Activated naive CD8-positive, alpha-beta T cell treated with anti-CD3 and anti-CD28 coated beads, Interleukin-2, amount 10 ng/mL, durations not matched to agents 7 days and 5 days (primary cell): ENCODE measurements around the gene ANKRD11. TPM values are rescaled to one million over a fixed set of nuclear protein-coding genes. Genes with fewer than 3 reads are reported as not detected.

ENCODE experiments used
- ATAC-seq: fragments of 150-1000 bp; cut with Tn5 transposase; one replicate; pipeline ENCODE4 v1.10.0; 2021; ENCODE audit warnings: low read depth, moderate library complexity
- POLR2A ChIA-PET: fragments of 350-600 bp; sonication (Branson Sonifier 250); formaldehyde crosslinking; loops from one replicate; lab custom pipeline; 2021; ENCODE audit warnings: antibody characterized with exemption; lab: Charles Lee
- DNase-seq: peaks from one replicate; pipeline ENCODE4 v3.0.0; 2021
- H3K27ac Mint-ChIP-seq: one replicate; pipeline ENCODE4 v1.8.0; 2022; ENCODE audit warnings: mild to moderate bottlenecking, mixed read lengths
- H3K27me3 Mint-ChIP-seq: one replicate; pipeline ENCODE4 v1.8.0; 2022; ENCODE audit warnings: mild to moderate bottlenecking, moderate library complexity, mixed read lengths
- H3K36me3 Mint-ChIP-seq: one replicate; pipeline ENCODE4 v1.8.0; 2021; ENCODE audit warnings: mild to moderate bottlenecking, mixed read lengths
- H3K4me1 Mint-ChIP-seq: one replicate; pipeline ENCODE4 v1.8.0; 2021; ENCODE audit warnings: mixed read lengths
- H3K4me3 Mint-ChIP-seq: one replicate; pipeline ENCODE4 v1.8.0; 2022; ENCODE audit warnings: mild to moderate bottlenecking, moderate library complexity, mixed read lengths
- H3K9me3 Mint-ChIP-seq: one replicate; pipeline ENCODE4 v1.8.0; 2021; ENCODE audit warnings: mixed read lengths
- total RNA-seq, 2 experiments: library from RNA; stranded (reverse); gene quantifications; one replicate each; pipeline ENCODE4 v1.2.3, GENCODE V29; 2021

ANKRD11 gene
- total RNA-seq, 2 experiments from 2014 or later: 213 to 217 TPM

- Mint-ChIP-seq H3K27ac (no peak overlapping the region), H3K27me3 (no peaks in the 10 kb centered on the region), H3K4me1 (no peaks in the 10 kb centered on the region), H3K36me3 (peaks cover 7% of the 10 kb centered on the region), H3K4me3 (no peak overlapping the region), H3K9me3 (no peaks in the 10 kb centered on the region)
- no peak for ATAC-seq
- DNase-seq: no peak
- POLR2A ChIA-PET: no interaction called here
Measured at GRCh38 chr16:89278441-89279240, 211.7 kb downstream of the ANKRD11 start.

GRCh38 chr16:89277641-89278341 lies 212.6 kb downstream of the ANKRD11 start:
- Mint-ChIP-seq H3K36me3 (peaks cover 13% of the 10 kb centered on the region), H3K27me3 (no peaks in the 10 kb centered on the region), H3K27ac (no peak overlapping the region), H3K4me3 (no peak overlapping the region), H3K4me1 (no peaks in the 10 kb centered on the region), H3K9me3 (no peaks in the 10 kb centered on the region)
- POLR2A ChIA-PET: no interaction called here
- ATAC-seq: no peak
- DNase-seq: no peak

GRCh38 chr16:89277049-89277448 lies 213.3 kb downstream of the ANKRD11 start:
- Mint-ChIP-seq H3K27me3 (no peaks in the 10 kb centered on the region), H3K9me3 (no peaks in the 10 kb centered on the region), H3K36me3 (peaks cover 18% of the 10 kb centered on the region), H3K27ac (no peak overlapping the region), H3K4me3 (no peak overlapping the region), H3K4me1 (no peaks in the 10 kb centered on the region)
- POLR2A ChIA-PET: no interaction called here
- no peak for DNase-seq
- ATAC-seq: no peak

GRCh38 chr16:89275837-89276720 lies 214.3 kb downstream of the ANKRD11 start:
- Mint-ChIP-seq H3K36me3 (peaks cover 18% of the 10 kb centered on the region), H3K27ac (no peak overlapping the region), H3K4me3 (no peak overlapping the region), H3K4me1 (no peaks in the 10 kb centered on the region), H3K9me3 (no peaks in the 10 kb centered on the region), H3K27me3 (no peaks in the 10 kb centered on the region)
- DNase-seq: no peak
- ATAC-seq: no peak
- POLR2A ChIA-PET: no interaction called here

DNA sequence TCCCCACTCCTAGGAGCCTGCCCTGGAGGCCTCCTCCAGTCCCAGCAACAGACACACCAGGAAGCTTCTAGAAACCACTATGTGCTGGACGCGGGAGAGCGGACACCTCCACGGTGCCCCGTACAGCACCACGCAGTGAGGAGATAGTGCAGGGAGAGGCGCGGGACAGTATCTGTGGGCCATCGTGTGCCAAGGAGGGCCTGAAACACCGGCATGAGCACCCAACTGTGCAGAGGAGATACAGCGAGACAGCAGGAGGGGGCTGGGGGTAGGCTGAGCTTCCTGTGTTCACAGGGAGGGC lies 215.1 kb downstream of the ANKRD11 start:
- Mint-ChIP-seq H3K27ac (no peak overlapping the region), H3K9me3 (no peaks in the 10 kb centered on the region), H3K27me3 (no peaks in the 10 kb centered on the region), H3K4me3 (no peak overlapping the region), H3K4me1 (no peaks in the 10 kb centered on the region), H3K36me3 (peaks cover 15% of the 10 kb centered on the region)
- ATAC-seq: no peak
- POLR2A ChIA-PET: no interaction called here
- no peak for DNase-seq

GRCh38 chr16:89274561-89275283 lies 215.6 kb downstream of the ANKRD11 start:
- POLR2A ChIA-PET: no interaction called here
- Mint-ChIP-seq H3K9me3 (no peaks in the 10 kb centered on the region), H3K27ac (no peak overlapping the region), H3K36me3 (peaks cover 15% of the 10 kb centered on the region), H3K27me3 (no peaks in the 10 kb centered on the region), H3K4me3 (no peak overlapping the region), H3K4me1 (no peaks in the 10 kb centered on the region)
- DNase-seq (no peak), ATAC-seq (no peak)

DNA sequence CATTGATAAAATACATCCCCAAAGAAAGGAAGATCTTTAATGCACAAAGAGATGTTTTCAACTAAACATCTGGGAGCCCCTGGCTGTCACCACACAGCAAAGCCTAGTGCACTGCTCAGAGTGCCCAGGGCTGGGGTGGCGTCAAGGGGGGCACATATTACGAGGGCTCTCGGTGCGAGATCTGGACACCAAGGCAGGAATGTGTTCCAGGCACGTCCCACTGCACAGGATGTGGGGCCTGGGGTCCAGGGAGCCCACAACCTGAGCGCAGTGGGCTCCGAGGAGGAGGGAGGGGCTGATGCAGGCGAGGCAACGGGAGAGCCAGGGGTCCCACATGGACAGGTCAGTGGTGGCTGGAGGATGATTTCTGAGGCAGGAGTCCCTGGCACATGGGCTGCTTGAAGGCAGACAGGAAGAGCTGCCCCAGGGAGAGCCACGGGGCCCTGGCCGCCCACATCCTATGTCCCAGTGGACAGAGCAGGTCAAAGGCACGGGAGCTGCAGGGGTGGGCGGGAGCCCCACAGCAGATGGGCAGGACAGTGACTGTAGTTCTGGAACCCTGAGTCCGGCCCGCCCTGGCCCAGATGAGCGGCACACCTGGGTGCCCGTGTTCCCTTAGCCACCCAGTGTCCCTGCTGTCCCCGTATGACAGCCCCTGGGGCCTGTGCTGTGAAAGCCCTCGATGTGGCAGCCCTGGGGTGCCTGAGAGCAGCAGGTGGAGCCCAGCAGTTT lies 216.5 kb downstream of the ANKRD11 start:
- ATAC-seq (no peak), DNase-seq (no peak)
- Mint-ChIP-seq H3K27ac (no peak overlapping the region), H3K36me3 (peaks cover 19% of the 10 kb centered on the region), H3K4me3 (no peak overlapping the region), H3K9me3 (no peaks in the 10 kb centered on the region), H3K27me3 (no peaks in the 10 kb centered on the region), H3K4me1 (no peaks in the 10 kb centered on the region)
- POLR2A ChIA-PET: no interaction called here

DNA sequence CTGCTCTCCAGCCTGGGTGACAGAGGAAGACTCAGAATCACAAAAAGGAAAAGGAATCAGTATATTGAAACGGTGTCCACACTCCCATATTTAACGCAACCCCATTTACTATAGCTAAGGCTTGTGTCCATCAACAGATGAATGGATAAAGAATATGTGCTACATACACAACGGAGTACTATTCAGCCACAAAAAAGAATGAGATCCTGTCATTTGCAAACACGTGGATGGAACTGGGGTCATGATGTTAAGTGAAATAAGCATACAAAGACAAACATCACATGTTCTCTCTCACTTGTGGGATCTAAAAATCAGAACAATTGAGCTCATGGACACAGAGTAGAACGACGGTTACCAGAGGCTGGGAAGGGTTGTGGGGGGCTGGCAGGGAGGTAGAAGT lies 217.7 kb downstream of the ANKRD11 start:
- Mint-ChIP-seq H3K36me3 (peaks cover 21% of the 10 kb centered on the region), H3K27me3 (no peaks in the 10 kb centered on the region), H3K4me1 (no peaks in the 10 kb centered on the region), H3K27ac (no peak overlapping the region), H3K9me3 (no peaks in the 10 kb centered on the region), H3K4me3 (no peak overlapping the region)
- POLR2A ChIA-PET: interaction anchor here (0.6 kb wide), 1 partner anchor 131 kb away, joined by 3 read pairs; no protein-coding TSS in a partner anchor
- ATAC-seq (no peak), DNase-seq (no peak)

DNA sequence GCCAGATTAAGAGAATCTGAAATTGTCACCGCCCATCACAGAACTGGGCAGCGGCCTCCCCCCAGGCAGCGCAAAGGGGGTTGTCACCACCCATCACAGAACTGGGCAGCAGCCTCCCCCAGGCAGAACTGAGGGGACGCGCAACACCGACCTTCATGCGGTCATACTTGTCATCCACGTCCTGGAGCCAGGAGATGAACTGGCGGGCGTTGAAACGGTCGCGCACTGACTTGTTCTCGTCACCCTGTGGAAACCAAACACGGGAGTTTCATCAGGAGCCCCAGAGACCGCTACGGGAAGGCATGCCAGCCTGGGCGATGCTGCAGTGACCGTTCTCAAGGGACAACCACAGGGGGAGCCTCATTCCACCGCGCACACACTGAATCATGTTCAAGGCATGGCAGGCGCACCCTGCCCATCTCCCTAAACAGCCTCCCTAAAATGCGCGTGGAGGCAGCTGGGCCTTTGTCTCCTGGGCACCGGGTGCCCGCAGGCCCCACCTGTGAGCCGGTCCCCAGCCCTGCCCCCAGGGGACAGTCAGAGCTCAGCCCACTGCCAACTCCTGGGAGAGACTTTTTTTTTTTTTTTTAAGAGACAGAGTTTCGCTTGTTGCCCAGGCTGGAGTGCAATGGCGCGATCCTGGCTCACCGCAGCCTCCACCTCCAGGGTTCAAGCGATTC lies 219.6 kb downstream of the ANKRD11 start:
- no peaks in the 10 kb centered on the region for H3K9me3 Mint-ChIP-seq
- H3K4me1 Mint-ChIP-seq: no peaks in the 10 kb centered on the region
- no peaks in the 10 kb centered on the region for H3K27me3 Mint-ChIP-seq
- POLR2A ChIA-PET: no interaction called here
- peaks cover 22% of the 10 kb centered on the region for H3K36me3 Mint-ChIP-seq
- H3K4me3 Mint-ChIP-seq: no peak overlapping the region
- ATAC-seq (no peak), DNase-seq (no peak)
- no peak overlapping the region for H3K27ac Mint-ChIP-seq

DNA sequence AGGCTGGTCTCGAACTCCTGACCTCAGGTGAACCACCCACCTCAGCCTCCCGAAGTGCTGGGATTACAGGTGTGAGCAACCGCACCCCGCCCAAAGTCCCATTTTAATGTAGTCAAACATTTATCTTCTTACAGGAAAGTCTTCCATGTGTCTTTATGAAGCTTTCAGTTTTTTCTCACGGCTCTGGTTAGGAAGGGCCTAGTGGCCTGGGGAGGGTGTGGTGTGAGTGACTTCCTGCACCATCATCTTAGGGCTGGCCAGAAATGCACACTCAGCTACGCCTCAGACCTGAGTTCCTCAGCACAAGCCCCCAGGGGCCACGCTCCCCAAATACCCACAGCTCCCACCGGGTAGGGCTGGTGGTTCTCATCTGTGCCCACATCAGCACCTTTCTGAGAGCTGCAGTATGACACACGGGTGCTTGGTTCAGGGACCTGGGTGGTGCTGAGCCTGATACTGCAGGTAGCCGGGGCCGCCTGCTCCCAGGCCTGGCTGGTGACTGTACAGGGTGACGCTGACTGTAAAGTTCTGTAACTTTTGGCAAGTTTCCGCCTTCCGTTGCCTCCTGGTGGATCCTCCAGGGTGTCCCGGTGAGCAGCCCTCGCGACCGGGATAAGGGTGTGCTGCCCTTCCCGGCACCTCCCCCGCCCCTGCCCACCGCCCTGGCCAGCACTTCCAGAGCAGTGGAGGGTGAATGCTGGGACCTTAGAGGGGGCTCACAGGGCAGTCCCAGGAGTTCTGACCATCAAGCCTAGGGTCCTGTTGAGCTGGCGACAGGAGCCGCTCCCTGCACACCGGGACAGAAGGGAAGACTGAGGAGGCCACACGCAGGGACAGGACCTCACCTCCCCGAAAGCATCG lies 220.3 kb downstream of the ANKRD11 start:
- Mint-ChIP-seq H3K27ac (no peak overlapping the region), H3K36me3 (peaks cover 24% of the 10 kb centered on the region), H3K4me1 (no peaks in the 10 kb centered on the region), H3K4me3 (no peak overlapping the region), H3K27me3 (no peaks in the 10 kb centered on the region), H3K9me3 (no peaks in the 10 kb centered on the region)
- POLR2A ChIA-PET: no interaction called here
- no peak for ATAC-seq
- no peak for DNase-seq

DNA sequence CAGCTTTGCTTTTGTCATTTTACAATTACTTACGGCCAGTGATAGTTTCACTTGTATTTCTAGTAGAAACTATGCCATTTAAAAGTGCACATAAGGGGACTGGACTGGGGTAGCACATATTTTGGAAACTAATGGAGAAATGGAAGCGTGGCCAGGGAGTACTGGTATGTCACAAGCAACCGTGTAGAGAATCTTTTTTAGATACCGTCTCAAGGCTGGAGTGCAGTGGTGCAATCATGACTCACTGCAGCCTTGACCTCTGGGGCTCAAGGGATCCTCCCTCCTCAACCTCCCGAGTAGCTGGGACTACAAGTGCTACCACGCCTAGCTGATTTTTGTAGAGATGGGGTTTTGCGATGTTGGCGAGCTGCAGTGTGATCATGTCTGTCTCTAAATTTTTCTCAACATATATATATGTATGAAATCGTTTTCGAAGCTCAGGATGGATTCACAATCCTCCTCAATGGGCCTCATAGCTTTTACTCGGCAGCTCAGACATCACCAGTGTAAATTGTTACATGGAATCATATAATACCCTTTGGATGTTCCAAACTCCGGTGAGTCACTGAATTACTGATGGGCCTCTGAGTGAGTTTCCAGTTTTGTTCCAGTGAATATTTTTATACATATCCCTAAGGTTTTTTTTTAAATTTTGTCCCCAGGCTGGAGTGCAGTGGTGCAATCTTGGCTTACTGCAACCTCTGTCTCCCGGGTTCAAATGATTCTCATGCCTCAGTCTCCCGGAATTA lies 221.2 kb downstream of the ANKRD11 start:
- Mint-ChIP-seq H3K27me3 (no peaks in the 10 kb centered on the region), H3K36me3 (peaks cover 24% of the 10 kb centered on the region), H3K4me1 (no peaks in the 10 kb centered on the region), H3K4me3 (no peak overlapping the region), H3K9me3 (no peaks in the 10 kb centered on the region), H3K27ac (no peak overlapping the region)
- DNase-seq (no peak), ATAC-seq (no peak)
- POLR2A ChIA-PET: no interaction called here
